Left colon (tissue), 2 donors: ENCODE results near the gene MAMLD1. TPM values are rescaled to one million over a fixed set of nuclear protein-coding genes. Genes with fewer than 3 reads are reported as not detected.
A peak's percentile ranks its signal among the peaks of the same experiment; 100 is the strongest.
"Not testable (repeated sequence)": the region's sequence is repeated elsewhere in the genome, so short reads cannot be mapped to it uniquely, and the experiment has no call there.

Experiments
- ATAC-seq: fragments of 200-7000 bp; cut with Tn5 transposase; one replicate; pipeline ENCODE4 v1.9.1; 2020; ENCODE audit warnings: mild to moderate bottlenecking, moderate library complexity
- DNase-seq, 2 donors: peaks; one replicate each; pipeline ENCODE4 v3.0.0-alpha.2; 2020
- intact Hi-C, 2 donors: fragments of 100-400 bp; cut with DNase I in 1 of 2; cut with micrococcal nuclease in 1 of 2; formaldehyde crosslinking; loops; one replicate each; pipeline versions ENCODE4 v1.11.2 to v1.14.0; 2022; cut with DNase I, micrococcal nuclease
- long read RNA-seq: library from polyadenylated mRNA; unstranded; transcript quantifications from one replicate; pipeline ENCODE4 v2.0.0, GENCODE V29; 2021
- total RNA-seq, 2 donors: library from RNA; stranded (reverse); fragmentation: NEBNext Ultra II Directional; extraction: Animal tissue kit (Norgen Biotek cat#: 25700); gene quantifications; one replicate each; pipeline ENCODE4 v1.2.1, GENCODE V29; 2021
- donor health status: DM: no; HTN: no; CAD: no.
- donor health status: DM: yes; HTN: yes; CAD: no.

The MAMLD1 gene
- under 1 TPM; 0.76 to 0.92 TPM for total RNA-seq
- long read RNA-seq, partial matches to known transcripts, result 0 of 2 reads
- long read RNA-seq, other reads (novel, unspliced or antisense), result 2 of 2 reads

- ATAC-seq (peak; percentile 57), DNase-seq (peak; percentile 50 to 58)
- intact Hi-C loops, result no loop called here
These were observed at the start of gene MAMLD1 for GRCh38 chrX:150362599-150363481. TSS of gene MAMLD1 (plus strand) at chrX:150363317. CDS start at chrX:150445517, 82,200 bp downstream.

- intact Hi-C loops, result no loop called here
- ATAC-seq, result no peak
- no peak for DNase-seq
These were observed 49.6 kb upstream of the MAMLD1 start for GRCh38 chrX:150313514-150313913.

- intact Hi-C loops, result no loop called here
- ATAC-seq (no peak), DNase-seq (no peak)
These were observed 48.9 kb upstream of the MAMLD1 start for GRCh38 chrX:150314186-150314585.

GRCh38 chrX:150316564-150316963, 46.6 kb upstream of the MAMLD1 start:
- DNase-seq (no peak), ATAC-seq (no peak)
- intact Hi-C loops, result no loop called here

- intact Hi-C loops, result no loop called here
- ATAC-seq (no peak), DNase-seq (no peak)
These were observed 40.1 kb upstream of the MAMLD1 start for GRCh38 chrX:150323020-150323419.

GRCh38 chrX:150324035-150324728, 38.9 kb upstream of the MAMLD1 start:
- DNase-seq, result no peak

GRCh38 chrX:150324919-150325318, 38.2 kb upstream of the MAMLD1 start:
- ATAC-seq, result no peak
- no peak for DNase-seq
- intact Hi-C loops, result no loop called here

More at GRCh38 chrX:150324035-150324728, 38.9 kb upstream of the MAMLD1 start:
- intact Hi-C loops, result no loop called here
- no peak for ATAC-seq

GRCh38 chrX:150326541-150327247, 36.4 kb upstream of the MAMLD1 start:
- ATAC-seq, result no peak
- intact Hi-C loops, result no loop called here
- DNase-seq, result no peak

- no peak for DNase-seq
- intact Hi-C loops, result no loop called here
- no peak for ATAC-seq
These were observed 33.8 kb upstream of the MAMLD1 start for GRCh38 chrX:150329282-150329681.

- no peak for DNase-seq
- ATAC-seq, result no peak
- intact Hi-C loops, result no loop called here
These were observed 33.2 kb upstream of the MAMLD1 start for GRCh38 chrX:150329868-150330267.

- ATAC-seq, result no peak
- no peak for DNase-seq
- intact Hi-C loops, result no loop called here
These were observed 31.1 kb upstream of the MAMLD1 start for GRCh38 chrX:150332023-150332422.

- ATAC-seq, result no peak
These were observed 29.0 kb upstream of the MAMLD1 start for GRCh38 chrX:150334100-150334499.

GRCh38 chrX:150334981-150335380, 28.1 kb upstream of the MAMLD1 start:
- no peak for DNase-seq
- intact Hi-C loops, result no loop called here
- no peak for ATAC-seq

More at GRCh38 chrX:150334100-150334499, 29.0 kb upstream of the MAMLD1 start:
- DNase-seq, result no peak
- intact Hi-C loops, result no loop called here

- DNase-seq, result no peak
- intact Hi-C loops, result no loop called here
- ATAC-seq, result no peak
These were observed 26.1 kb upstream of the MAMLD1 start for GRCh38 chrX:150337026-150337425.

GRCh38 chrX:150337536-150337935, 25.6 kb upstream of the MAMLD1 start:
- DNase-seq (no peak), ATAC-seq (no peak)
- intact Hi-C loops, result no loop called here

- DNase-seq (no peak), ATAC-seq (no peak)
- intact Hi-C loops, result no loop called here
These were observed 24.5 kb upstream of the MAMLD1 start for GRCh38 chrX:150338615-150339014.

- intact Hi-C loops, result no loop called here
- DNase-seq (no peak), ATAC-seq (no peak)
These were observed 23.4 kb upstream of the MAMLD1 start for GRCh38 chrX:150339736-150340135.

- intact Hi-C loops, DNase-seq, ATAC-seq: not testable (repeated sequence)
These were observed 22.8 kb upstream of the MAMLD1 start for GRCh38 chrX:150340326-150340725.

GRCh38 chrX:150347471-150347870, 15.6 kb upstream of the MAMLD1 start:
- intact Hi-C loops, result no loop called here
- DNase-seq (no peak), ATAC-seq (no peak)
